HEK293 (cell line): ENCODE results near the gene GPHN.

Source experiments
- CTCF ChIA-PET: fragments of 350-600 bp; formaldehyde crosslinking; extraction: SDS; loops from one replicate; lab custom pipeline; 2021; ENCODE audit warnings: antibody characterized with exemption; lab: Yijun Ruan, JAX
- POLR2A ChIA-PET: fragments of 300-600 bp; formaldehyde crosslinking; extraction: SDS; loops from one replicate; lab custom pipeline; 2020; ENCODE audit warnings: antibody characterized with exemption, inconsistent platforms; lab: Yijun Ruan, JAX
- H3K27ac ChIP-seq: fragments of 200-500 bp; sonication (Bioruptor generic); 2 replicates; pipeline ENCODE4 v1.5.1; 2014; ENCODE audit warnings: low read depth, low read length, control low read depth, inconsistent platforms; ENCODE audit errors: extremely low read depth
- H3K36me3 ChIP-seq, 2 experiments: fragments of 200-500 bp in 1 of 2; sonication (Bioruptor generic) in 1 of 2; 1 replicate in 1 of 2; 2 replicates in 1 of 2; pipeline ENCODE4 v1.5.1; 2014 to 2017; ENCODE audit warnings: inconsistent platforms in 2 of 2, low read length in 2 of 2; ENCODE audit not compliant: control insufficient read depth in 2 of 2, insufficient read depth in 1 of 2
- H3K4me1 ChIP-seq: fragments of 200-500 bp; sonication (Bioruptor generic); 2 replicates; pipeline ENCODE4 v1.5.1; 2014; ENCODE audit warnings: mild to moderate bottlenecking, low read length, inconsistent platforms; ENCODE audit not compliant: control insufficient read depth, insufficient read depth
- H3K4me3 ChIP-seq: 2 replicates; pipeline ENCODE4 v1.5.1; 2011; ENCODE audit warnings: low read depth, mild to moderate bottlenecking, control low read depth, low read length, moderate library complexity
- H3K9me3 ChIP-seq: fragments of 200-500 bp; sonication (Bioruptor generic); 2 replicates; pipeline ENCODE4 v1.5.1; 2014; ENCODE audit warnings: low read depth, low read length, inconsistent platforms; ENCODE audit not compliant: control insufficient read depth, insufficient read depth
- PRDM1 ChIP-seq: fragments of 450-650 bp; formaldehyde crosslinking; IDR thresholded peaks from 2 replicates; pipeline ENCODE4; 2016; ENCODE audit warnings: missing biosample characterization, missing genetic modification characterization
- SETDB1 ChIP-seq: IDR thresholded peaks from one replicate; pipeline ENCODE4 v1.6.1; 2017; ENCODE audit warnings: mild to moderate bottlenecking, low read length, moderate library complexity, mixed read lengths; ENCODE audit not compliant: insufficient read length
- ZNF501 ChIP-seq: fragments of 450-650 bp; formaldehyde crosslinking; IDR thresholded peaks from 2 replicates; pipeline ENCODE4 v1.5.1; 2016; ENCODE audit warnings: missing biosample characterization, missing genetic modification characterization
- ZNF558 ChIP-seq: fragments of 450-650 bp; formaldehyde crosslinking; IDR thresholded peaks from 2 replicates; pipeline ENCODE4 v1.5.1; 2016; ENCODE audit warnings: missing biosample characterization, missing genetic modification characterization
- ZNF623 ChIP-seq: fragments of 450-650 bp; formaldehyde crosslinking; IDR thresholded peaks from 2 replicates; pipeline ENCODE4 v1.5.1; 2016; ENCODE audit warnings: missing biosample characterization, missing genetic modification characterization
- ZNF654 ChIP-seq: fragments of 450-650 bp; formaldehyde crosslinking; IDR thresholded peaks from 2 replicates; pipeline ENCODE4 v1.5.1; 2016; ENCODE audit warnings: low read depth, missing biosample characterization, missing genetic modification characterization
- ZNF670 ChIP-seq: fragments of 450-650 bp; formaldehyde crosslinking; IDR thresholded peaks from 2 replicates; pipeline ENCODE4 v1.5.1; 2016; ENCODE audit warnings: missing biosample characterization, missing genetic modification characterization, low read depth
- TF ChIP-seq, protein P1 (sequence below): fragments of 450-650 bp; formaldehyde crosslinking; IDR thresholded peaks from 2 replicates; pipeline ENCODE4 v1.5.1; 2016; ENCODE audit warnings: missing biosample characterization, missing genetic modification characterization
- TF ChIP-seq, protein P2 (sequence below): fragments of 450-650 bp; formaldehyde crosslinking; IDR thresholded peaks from 2 replicates; pipeline ENCODE4 v1.5.1; 2017; ENCODE audit warnings: missing biosample characterization, missing genetic modification characterization
- TF ChIP-seq, protein P3 (sequence below): fragments of 450-650 bp; formaldehyde crosslinking; conservative IDR thresholded peaks from 2 replicates; pipeline ENCODE4 v1.5.1; 2016; ENCODE audit warnings: low read depth, missing biosample characterization, missing genetic modification characterization
- TF ChIP-seq, protein P4 (sequence below): fragments of 450-650 bp; formaldehyde crosslinking; IDR thresholded peaks from 2 replicates; pipeline ENCODE4 v1.5.1; 2016; ENCODE audit warnings: missing biosample characterization, missing genetic modification characterization
- TF ChIP-seq, protein P5 (sequence below): fragments of 450-650 bp; formaldehyde crosslinking; IDR thresholded peaks from 2 replicates; pipeline ENCODE4 v1.5.1; 2016; ENCODE audit warnings: missing biosample characterization, missing genetic modification characterization

Gene GPHN

DNA sequence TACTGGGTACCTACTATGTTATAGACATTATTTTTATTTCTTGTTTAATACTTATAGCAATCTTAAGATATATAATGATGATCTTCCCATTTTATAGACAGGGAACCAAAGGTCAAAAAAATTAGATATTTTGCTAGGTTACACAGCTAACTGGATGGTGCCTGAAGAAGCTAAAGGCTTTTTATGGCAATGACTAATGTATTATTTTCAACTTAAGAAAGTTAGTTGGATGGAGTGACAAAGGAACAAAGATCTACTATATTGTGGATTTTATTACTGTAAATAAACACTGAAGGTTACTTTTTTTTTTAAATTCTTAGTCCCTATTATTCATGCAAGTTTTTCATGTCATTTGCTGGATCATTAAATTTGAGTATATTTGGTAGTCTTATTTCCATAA lies 227.9 kb downstream of the GPHN start:
- ChIA-PET CTCF (interaction anchor here (0.6 kb wide), 1 partner anchor 11 kb away, joined by 3 read pairs; no protein-coding TSS in a partner anchor), POLR2A (no interaction called here)
- Histone ChIP-seq H3K36me3 (no peaks in the 10 kb centered on the region; a peak in 1 of 3 replicates), H3K4me3 (no peak overlapping the region), H3K27ac (no peak overlapping the region), H3K4me1 (no peaks in the 10 kb centered on the region), H3K9me3 (no peaks in the 10 kb centered on the region)
- TF ChIP-seq, protein P1, sequence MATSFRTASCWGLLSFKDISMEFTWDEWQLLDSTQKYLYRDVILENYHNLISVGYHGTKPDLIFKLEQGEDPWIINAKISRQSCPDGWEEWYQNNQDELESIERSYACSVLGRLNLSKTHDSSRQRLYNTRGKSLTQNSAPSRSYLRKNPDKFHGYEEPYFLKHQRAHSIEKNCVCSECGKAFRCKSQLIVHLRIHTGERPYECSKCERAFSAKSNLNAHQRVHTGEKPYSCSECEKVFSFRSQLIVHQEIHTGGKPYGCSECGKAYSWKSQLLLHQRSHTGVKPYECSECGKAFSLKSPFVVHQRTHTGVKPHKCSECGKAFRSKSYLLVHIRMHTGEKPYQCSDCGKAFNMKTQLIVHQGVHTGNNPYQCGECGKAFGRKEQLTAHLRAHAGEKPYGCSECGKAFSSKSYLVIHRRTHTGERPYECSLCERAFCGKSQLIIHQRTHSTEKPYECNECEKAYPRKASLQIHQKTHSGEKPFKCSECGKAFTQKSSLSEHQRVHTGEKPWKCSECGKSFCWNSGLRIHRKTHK (tag by site-specific recombination), result no peak
- TF ChIP-seq ZNF623 (tag by site-specific recombination) (no peak), ZNF501 (no peak), ZNF654 (tag by site-specific recombination) (no peak), ZNF558 (tag by site-specific recombination) (no peak), ZNF670 (tag by site-specific recombination) (no peak)
- TF ChIP-seq, protein P2, sequence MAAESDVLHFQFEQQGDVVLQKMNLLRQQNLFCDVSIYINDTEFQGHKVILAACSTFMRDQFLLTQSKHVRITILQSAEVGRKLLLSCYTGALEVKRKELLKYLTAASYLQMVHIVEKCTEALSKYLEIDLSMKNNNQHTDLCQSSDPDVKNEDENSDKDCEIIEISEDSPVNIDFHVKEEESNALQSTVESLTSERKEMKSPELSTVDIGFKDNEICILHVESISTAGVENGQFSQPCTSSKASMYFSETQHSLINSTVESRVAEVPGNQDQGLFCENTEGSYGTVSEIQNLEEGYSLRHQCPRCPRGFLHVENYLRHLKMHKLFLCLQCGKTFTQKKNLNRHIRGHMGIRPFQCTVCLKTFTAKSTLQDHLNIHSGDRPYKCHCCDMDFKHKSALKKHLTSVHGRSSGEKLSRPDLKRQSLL (tag by site-specific recombination), result no peak
- TF ChIP-seq, protein P3, sequence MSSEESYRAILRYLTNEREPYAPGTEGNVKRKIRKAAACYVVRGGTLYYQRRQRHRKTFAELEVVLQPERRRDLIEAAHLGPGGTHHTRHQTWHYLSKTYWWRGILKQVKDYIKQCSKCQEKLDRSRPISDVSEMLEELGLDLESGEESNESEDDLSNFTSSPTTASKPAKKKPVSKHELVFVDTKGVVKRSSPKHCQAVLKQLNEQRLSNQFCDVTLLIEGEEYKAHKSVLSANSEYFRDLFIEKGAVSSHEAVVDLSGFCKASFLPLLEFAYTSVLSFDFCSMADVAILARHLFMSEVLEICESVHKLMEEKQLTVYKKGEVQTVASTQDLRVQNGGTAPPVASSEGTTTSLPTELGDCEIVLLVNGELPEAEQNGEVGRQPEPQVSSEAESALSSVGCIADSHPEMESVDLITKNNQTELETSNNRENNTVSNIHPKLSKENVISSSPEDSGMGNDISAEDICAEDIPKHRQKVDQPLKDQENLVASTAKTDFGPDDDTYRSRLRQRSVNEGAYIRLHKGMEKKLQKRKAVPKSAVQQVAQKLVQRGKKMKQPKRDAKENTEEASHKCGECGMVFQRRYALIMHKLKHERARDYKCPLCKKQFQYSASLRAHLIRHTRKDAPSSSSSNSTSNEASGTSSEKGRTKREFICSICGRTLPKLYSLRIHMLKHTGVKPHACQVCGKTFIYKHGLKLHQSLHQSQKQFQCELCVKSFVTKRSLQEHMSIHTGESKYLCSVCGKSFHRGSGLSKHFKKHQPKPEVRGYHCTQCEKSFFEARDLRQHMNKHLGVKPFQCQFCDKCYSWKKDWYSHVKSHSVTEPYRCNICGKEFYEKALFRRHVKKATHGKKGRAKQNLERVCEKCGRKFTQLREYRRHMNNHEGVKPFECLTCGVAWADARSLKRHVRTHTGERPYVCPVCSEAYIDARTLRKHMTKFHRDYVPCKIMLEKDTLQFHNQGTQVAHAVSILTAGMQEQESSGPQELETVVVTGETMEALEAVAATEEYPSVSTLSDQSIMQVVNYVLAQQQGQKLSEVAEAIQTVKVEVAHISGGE (tag by site-specific recombination), result no peak
- TF ChIP-seq, protein P4, sequence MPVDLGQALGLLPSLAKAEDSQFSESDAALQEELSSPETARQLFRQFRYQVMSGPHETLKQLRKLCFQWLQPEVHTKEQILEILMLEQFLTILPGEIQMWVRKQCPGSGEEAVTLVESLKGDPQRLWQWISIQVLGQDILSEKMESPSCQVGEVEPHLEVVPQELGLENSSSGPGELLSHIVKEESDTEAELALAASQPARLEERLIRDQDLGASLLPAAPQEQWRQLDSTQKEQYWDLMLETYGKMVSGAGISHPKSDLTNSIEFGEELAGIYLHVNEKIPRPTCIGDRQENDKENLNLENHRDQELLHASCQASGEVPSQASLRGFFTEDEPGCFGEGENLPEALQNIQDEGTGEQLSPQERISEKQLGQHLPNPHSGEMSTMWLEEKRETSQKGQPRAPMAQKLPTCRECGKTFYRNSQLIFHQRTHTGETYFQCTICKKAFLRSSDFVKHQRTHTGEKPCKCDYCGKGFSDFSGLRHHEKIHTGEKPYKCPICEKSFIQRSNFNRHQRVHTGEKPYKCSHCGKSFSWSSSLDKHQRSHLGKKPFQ, result no peak

DNA sequence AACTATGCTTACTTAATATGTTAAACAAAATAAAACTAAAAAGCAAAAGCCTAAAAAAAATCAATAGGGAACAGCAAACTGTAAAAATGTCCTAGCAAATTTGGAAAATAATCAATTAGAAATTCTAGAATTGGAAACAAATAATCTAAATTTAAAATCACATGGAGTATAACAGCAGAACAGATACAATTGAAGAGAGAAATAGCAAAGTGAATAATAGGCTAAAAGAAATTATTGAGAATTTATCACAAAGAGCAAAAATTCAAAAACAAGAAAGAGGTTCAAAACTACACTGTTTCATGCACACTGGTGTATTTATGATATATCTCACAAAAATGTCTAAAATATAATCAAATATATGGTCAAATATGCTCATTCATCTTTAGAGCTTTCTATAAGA lies 231.9 kb downstream of the GPHN start:
- Histone ChIP-seq H3K9me3 (no peaks in the 10 kb centered on the region), H3K27ac (no peak overlapping the region), H3K4me1 (no peaks in the 10 kb centered on the region), H3K36me3 (no peaks in the 10 kb centered on the region; a peak in 1 of 3 replicates), H3K4me3 (no peak overlapping the region)
- ChIA-PET POLR2A (no interaction called here), CTCF (no interaction called here)
- TF ChIP-seq SETDB1 (peak; percentile 41), PRDM1 (tag by site-specific recombination) (no peak)
- TF ChIP-seq, protein P5, sequence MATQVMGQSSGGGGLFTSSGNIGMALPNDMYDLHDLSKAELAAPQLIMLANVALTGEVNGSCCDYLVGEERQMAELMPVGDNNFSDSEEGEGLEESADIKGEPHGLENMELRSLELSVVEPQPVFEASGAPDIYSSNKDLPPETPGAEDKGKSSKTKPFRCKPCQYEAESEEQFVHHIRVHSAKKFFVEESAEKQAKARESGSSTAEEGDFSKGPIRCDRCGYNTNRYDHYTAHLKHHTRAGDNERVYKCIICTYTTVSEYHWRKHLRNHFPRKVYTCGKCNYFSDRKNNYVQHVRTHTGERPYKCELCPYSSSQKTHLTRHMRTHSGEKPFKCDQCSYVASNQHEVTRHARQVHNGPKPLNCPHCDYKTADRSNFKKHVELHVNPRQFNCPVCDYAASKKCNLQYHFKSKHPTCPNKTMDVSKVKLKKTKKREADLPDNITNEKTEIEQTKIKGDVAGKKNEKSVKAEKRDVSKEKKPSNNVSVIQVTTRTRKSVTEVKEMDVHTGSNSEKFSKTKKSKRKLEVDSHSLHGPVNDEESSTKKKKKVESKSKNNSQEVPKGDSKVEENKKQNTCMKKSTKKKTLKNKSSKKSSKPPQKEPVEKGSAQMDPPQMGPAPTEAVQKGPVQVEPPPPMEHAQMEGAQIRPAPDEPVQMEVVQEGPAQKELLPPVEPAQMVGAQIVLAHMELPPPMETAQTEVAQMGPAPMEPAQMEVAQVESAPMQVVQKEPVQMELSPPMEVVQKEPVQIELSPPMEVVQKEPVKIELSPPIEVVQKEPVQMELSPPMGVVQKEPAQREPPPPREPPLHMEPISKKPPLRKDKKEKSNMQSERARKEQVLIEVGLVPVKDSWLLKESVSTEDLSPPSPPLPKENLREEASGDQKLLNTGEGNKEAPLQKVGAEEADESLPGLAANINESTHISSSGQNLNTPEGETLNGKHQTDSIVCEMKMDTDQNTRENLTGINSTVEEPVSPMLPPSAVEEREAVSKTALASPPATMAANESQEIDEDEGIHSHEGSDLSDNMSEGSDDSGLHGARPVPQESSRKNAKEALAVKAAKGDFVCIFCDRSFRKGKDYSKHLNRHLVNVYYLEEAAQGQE (tag by site-specific recombination), result no peak
